H1 (cell line): ENCODE data around the gene DCLRE1B. TPM values are rescaled to one million over a fixed set of nuclear protein-coding genes. Genes with fewer than 3 reads are reported as not detected.

ENCODE experiments used
- CTCF ChIA-PET: fragments of 300-600 bp; sonication (Branson Sonifier 250); formaldehyde crosslinking; loops from one replicate; lab custom pipeline; 2021; ENCODE audit not compliant: partially characterized antibody; lab: Charles Lee
- POLR2A ChIA-PET: fragments of 300-600 bp; sonication (Branson Sonifier 250); formaldehyde crosslinking; loops from one replicate; lab custom pipeline; 2021; ENCODE audit warnings: inconsistent platforms; ENCODE audit not compliant: partially characterized antibody; lab: Charles Lee
- DNase-seq, 2 experiments: peaks; one replicate each; pipeline versions ENCODE4 v3.0.0 to v3.0.0-alpha.2; 2010 to 2022; ENCODE audit warnings: low spot score in 2 of 2, low read depth in 1 of 2, mixed read lengths in 1 of 2
- FAIRE-seq: peaks from 2 replicates; lab custom pipeline; 2011; peaks lifted over from hg19 to GRCh38; lab: Jason Lieb, UNC
- H2AFZ ChIP-seq: 2 replicates; pipeline ENCODE4 v1.8.1; 2012; ENCODE audit warnings: low read length, inconsistent platforms
- H2AK5ac ChIP-seq: 2 replicates; pipeline ENCODE4 v1.6.1; 2013; ENCODE audit warnings: low read depth, low read length
- H2BK120ac ChIP-seq: replicated peaks from 2 replicates; pipeline ENCODE3; 2013; ENCODE audit warnings: low read depth, low read length, inconsistent platforms
- H2BK12ac ChIP-seq: 2 replicates; pipeline ENCODE4 v1.6.1; 2013; ENCODE audit warnings: low read depth, low read length
- H2BK15ac ChIP-seq: 2 replicates; pipeline ENCODE4 v1.6.1; 2013; ENCODE audit warnings: low read length
- H2BK20ac ChIP-seq: 2 replicates; pipeline ENCODE4 v1.6.1; 2013; ENCODE audit warnings: low read length
- H2BK5ac ChIP-seq: 2 replicates; pipeline ENCODE4 v1.6.1; 2013; ENCODE audit warnings: low read depth, low read length
- H3K14ac ChIP-seq: 2 replicates; pipeline ENCODE4 v1.6.1; 2013; ENCODE audit warnings: inconsistent platforms; ENCODE audit not compliant: insufficient read length
- H3K18ac ChIP-seq: 2 replicates; pipeline ENCODE4 v1.6.1; 2013; ENCODE audit warnings: low read length; ENCODE audit errors: extremely low read depth
- H3K23ac ChIP-seq: 2 replicates; pipeline ENCODE4 v1.6.1; 2013; ENCODE audit warnings: inconsistent platforms; ENCODE audit not compliant: insufficient read length
- H3K23me2 ChIP-seq: 2 replicates; pipeline ENCODE4 v1.6.1; 2013; ENCODE audit warnings: low read depth, low read length
- H3K27ac ChIP-seq: 2 replicates; pipeline ENCODE4 v1.6.1; 2011; ENCODE audit warnings: low read depth, low read length, inconsistent platforms
- H3K27me3 ChIP-seq, 4 experiments: replicated peaks in 1 of 4; 1 replicate in 1 of 4; 2 replicates in 3 of 4; pipeline versions ENCODE4 v1.6.1 to v1.8.1; 2011 to 2013; ENCODE audit warnings: low read length in 3 of 4, mild to moderate bottlenecking in 3 of 4, inconsistent platforms in 2 of 4, mixed read lengths in 2 of 4, moderate library complexity in 1 of 4; ENCODE audit not compliant: control insufficient read depth in 3 of 4, insufficient read depth in 3 of 4; ENCODE audit errors: extremely low read depth in 1 of 4
- H3K36me3 ChIP-seq, 4 experiments: 2 replicates each; pipeline versions ENCODE4 v1.6.1 to v1.8.1; 2011 to 2013; ENCODE audit warnings: mild to moderate bottlenecking in 4 of 4, low read length in 3 of 4, moderate library complexity in 2 of 4, control low read depth in 1 of 4, inconsistent platforms in 1 of 4; ENCODE audit not compliant: insufficient read depth in 4 of 4, control insufficient read depth in 2 of 4
- H3K4ac ChIP-seq: replicated peaks from 2 replicates; pipeline ENCODE3; 2013; ENCODE audit warnings: low read length, low read depth, mixed read lengths, inconsistent platforms; ENCODE audit not compliant: insufficient read length
- H3K4me1 ChIP-seq, 4 experiments: replicated peaks in 1 of 4; 1 replicate in 1 of 4; 2 replicates in 3 of 4; pipeline versions ENCODE4 v1.6.1 to v1.8.1; 2011 to 2013; ENCODE audit warnings: low read length in 3 of 4, inconsistent platforms in 2 of 4, mixed read lengths in 1 of 4; ENCODE audit not compliant: insufficient read depth in 4 of 4, control insufficient read depth in 3 of 4
- H3K4me2 ChIP-seq, 2 experiments: 2 replicates each; pipeline versions ENCODE4 v1.6.1 to v1.8.1; 2011 to 2013; ENCODE audit warnings: low read depth in 2 of 2, low read length in 2 of 2, control low read depth in 1 of 2, inconsistent platforms in 1 of 2, mild to moderate bottlenecking in 1 of 2; ENCODE audit not compliant: insufficient read depth in 1 of 2
- H3K4me3 ChIP-seq, 4 experiments: fragments of 200-600, 300-600 bp in 1 of 4; sonication (generic), shearing (Covaris generic), sonication (Bioruptor Twin) in 1 of 4; 2 replicates each; pipeline versions ENCODE4 v1.5.1 to v1.8.1; 2011 to 2016; ENCODE audit warnings: low read length in 4 of 4, low read depth in 3 of 4, control low read depth in 2 of 4, inconsistent platforms in 2 of 4, mild to moderate bottlenecking in 2 of 4, mixed read lengths in 1 of 4, moderate library complexity in 1 of 4; ENCODE audit not compliant: insufficient read depth in 2 of 4; ENCODE audit errors: extremely low read depth in 1 of 4
- H3K56ac ChIP-seq: replicated peaks from 2 replicates; pipeline ENCODE3; 2013; ENCODE audit warnings: low read depth, mild to moderate bottlenecking, mixed read lengths, low read length, inconsistent platforms; ENCODE audit not compliant: insufficient read length
- H3K79me1 ChIP-seq: 2 replicates; pipeline ENCODE4 v1.6.1; 2013; ENCODE audit warnings: low read depth, low read length, control low read depth
- H3K79me2 ChIP-seq, 2 experiments: 2 replicates each; pipeline versions ENCODE4 v1.6.1 to v1.8.1; 2012 to 2013; ENCODE audit warnings: low read length in 2 of 2, mild to moderate bottlenecking in 2 of 2, inconsistent platforms in 1 of 2; ENCODE audit not compliant: insufficient read depth in 2 of 2, control insufficient read depth in 1 of 2
- H3K9ac ChIP-seq, 4 experiments: replicated peaks in 1 of 4; 1 replicate in 1 of 4; 2 replicates in 3 of 4; pipeline versions ENCODE4 v1.6.1 to v1.8.1; 2011 to 2013; ENCODE audit warnings: low read depth in 3 of 4, low read length in 3 of 4, control low read depth in 2 of 4, mild to moderate bottlenecking in 2 of 4, moderate library complexity in 2 of 4, inconsistent platforms in 1 of 4; ENCODE audit errors: extremely low read depth in 1 of 4
- H3K9me3 ChIP-seq, 2 experiments: 2 replicates each; pipeline versions ENCODE4 v1.6.1 to v1.8.1; 2012 to 2013; ENCODE audit warnings: mild to moderate bottlenecking in 2 of 2, moderate library complexity in 2 of 2, control low read depth in 1 of 2, inconsistent platforms in 1 of 2, low read depth in 1 of 2, low read length in 1 of 2, mixed read lengths in 1 of 2; ENCODE audit not compliant: insufficient read depth in 2 of 2
- H4K20me1 ChIP-seq, 2 experiments: replicated peaks in 1 of 2; 2 replicates each; pipeline versions ENCODE3 to v1.8.1; 2011 to 2013; ENCODE audit warnings: inconsistent platforms in 2 of 2, low read length in 2 of 2, mild to moderate bottlenecking in 1 of 2; ENCODE audit not compliant: insufficient read depth in 2 of 2, control insufficient read depth in 1 of 2
- H4K5ac ChIP-seq: 2 replicates; pipeline ENCODE4 v1.6.1; 2013; ENCODE audit warnings: low read length, low read depth, mixed read lengths, inconsistent platforms; ENCODE audit not compliant: insufficient read length
- H4K8ac ChIP-seq: 2 replicates; pipeline ENCODE4 v1.8.0; 2013; ENCODE audit warnings: mild to moderate bottlenecking, moderate library complexity, low read length, inconsistent platforms; ENCODE audit not compliant: insufficient read depth; ENCODE audit errors: extremely low read depth
- H4K91ac ChIP-seq: replicated peaks from 2 replicates; pipeline ENCODE3; 2013; ENCODE audit warnings: low read length, mixed read lengths, inconsistent platforms; ENCODE audit not compliant: insufficient read length
- ASH2L ChIP-seq: fragments of 200-600, 300-600 bp; sonication (generic); IDR thresholded peaks from one replicate; pipeline ENCODE4 v1.7.1; 2017; ENCODE audit warnings: low read length
- CEBPB ChIP-seq: IDR thresholded peaks from 2 replicates; pipeline ENCODE4 v1.6.1; 2012; ENCODE audit warnings: low read depth, low read length
- HDAC2 ChIP-seq, 2 experiments: fragments of 300-600 bp in 1 of 2; sonication (generic) in 1 of 2; IDR thresholded peaks; 2 replicates each; pipeline ENCODE4 v1.6.1; 2011 to 2012; ENCODE audit warnings: low read depth in 2 of 2, low read length in 2 of 2, mild to moderate bottlenecking in 2 of 2, moderate library complexity in 2 of 2, borderline replicate concordance in 1 of 2, inconsistent platforms in 1 of 2
- KDM1A ChIP-seq: fragments of 200-600, 300-600 bp; sonication (generic); IDR thresholded peaks from 2 replicates; pipeline ENCODE4 v1.7.1; 2016; ENCODE audit warnings: mild to moderate bottlenecking, low read length, borderline replicate concordance
- POLR2AphosphoS5 ChIP-seq: IDR thresholded peaks from 2 replicates; pipeline ENCODE4 v1.6.1; 2011; ENCODE audit warnings: low read depth, low read length
- RXRA ChIP-seq: IDR thresholded peaks from 2 replicates; pipeline ENCODE4 v1.6.1; 2011; ENCODE audit warnings: low read depth, mild to moderate bottlenecking, low read length, moderate library complexity; ENCODE audit not compliant: insufficient read depth
- SP2 ChIP-seq: IDR thresholded peaks from 2 replicates; pipeline ENCODE4 v1.6.1; 2012; ENCODE audit warnings: mild to moderate bottlenecking, low read length, inconsistent platforms
- TEAD4 ChIP-seq: IDR thresholded peaks from 2 replicates; pipeline ENCODE4 v1.6.1; 2012; ENCODE audit warnings: low read depth, low read length, inconsistent platforms, mixed read lengths
- ZNF274 ChIP-seq: IDR thresholded peaks from 2 replicates; pipeline ENCODE4 v1.7.0; 2012; ENCODE audit warnings: low read length, borderline replicate concordance; ENCODE audit errors: extremely low read depth
- polyA plus RNA-seq, 7 experiments: library from polyadenylated mRNA; depleted of rRNA in 3 of 7; stranded (reverse) in 5 of 7; unstranded in 2 of 7; fragments of >200 nt in 5 of 7; fragments of 200-250 nt in 2 of 7; gene quantifications; 1 replicate in 5 of 7; 2 replicates in 1 of 7; 4 replicates in 1 of 7; pipeline versions ENCODE4 v1.2.1 to v1.2.3, GENCODE V29; 2011 to 2013; ENCODE audit warnings: missing spikeins in 2 of 7, mixed read lengths in 2 of 7
- total RNA-seq: library from RNA; stranded (reverse); fragmentation: NEBNext Ultra II Directional; extraction: Animal tissue kit (Norgen Biotek cat#: 25700); gene quantifications from 2 replicates; pipeline ENCODE4 v1.2.1, GENCODE V29; 2021
- TF ChIP-seq, protein P1 (sequence below): IDR thresholded peaks from 2 replicates; pipeline ENCODE4 v1.6.1; 2012; ENCODE audit warnings: inconsistent platforms

DCLRE1B gene
- total and polyA plus RNA-seq, 2 of the 8 experiments (the other 6 are each of a cell fraction or from before 2014, with no cell fraction given), result 5.5 to 11.0 TPM

DNA sequence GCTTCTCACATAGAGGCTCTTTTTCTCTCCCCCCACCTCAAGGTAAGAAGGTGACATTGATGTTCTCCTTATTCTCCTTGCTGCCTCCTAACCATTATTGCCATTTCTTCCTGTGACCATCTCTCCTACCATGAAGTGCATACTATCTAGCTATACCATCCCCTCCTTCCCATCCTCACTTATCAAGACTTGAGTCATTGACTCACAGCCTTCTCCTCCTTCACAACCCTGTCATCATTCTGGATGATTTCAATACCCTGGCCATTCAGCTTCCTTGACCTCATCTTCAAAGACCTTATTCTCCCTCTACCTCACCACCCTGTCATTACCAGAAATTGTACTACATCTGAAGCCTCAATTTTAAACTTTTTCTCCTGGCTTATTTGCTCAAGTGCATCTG lies 13.1 kb downstream of the DCLRE1B start:
- H3K9me3 ChIP-seq, result no peaks in the 10 kb centered on the region
- no peaks in the 10 kb centered on the region for H3K4me1 ChIP-seq
- H3K27me3 ChIP-seq, result no peaks in the 10 kb centered on the region
- no peaks in the 10 kb centered on the region for H3K23me2 ChIP-seq
- no peak overlapping the region for H2BK5ac ChIP-seq
- H3K79me1 ChIP-seq, result no peaks in the 10 kb centered on the region
- no peak overlapping the region for H4K8ac ChIP-seq
- H2BK120ac ChIP-seq, result no peak overlapping the region
- H2AK5ac ChIP-seq, result no peak overlapping the region
- POLR2A ChIA-PET, result interaction anchor here (0.8 to 1.4 kb wide), 2 partner anchors 9 to 12 kb away, joined by 3 to 4 read pairs; no protein-coding TSS in a partner anchor
- H3K14ac ChIP-seq, result no peak overlapping the region
- TF ChIP-seq, protein P1, sequence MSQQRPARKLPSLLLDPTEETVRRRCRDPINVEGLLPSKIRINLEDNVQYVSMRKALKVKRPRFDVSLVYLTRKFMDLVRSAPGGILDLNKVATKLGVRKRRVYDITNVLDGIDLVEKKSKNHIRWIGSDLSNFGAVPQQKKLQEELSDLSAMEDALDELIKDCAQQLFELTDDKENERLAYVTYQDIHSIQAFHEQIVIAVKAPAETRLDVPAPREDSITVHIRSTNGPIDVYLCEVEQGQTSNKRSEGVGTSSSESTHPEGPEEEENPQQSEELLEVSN, result no peak
- TF ChIP-seq ZNF274 (no peak), HDAC2 (IDR thresholded peaks at IDR 0.05; ENCODE audit: borderline replicate concordance in 1 of 2, low read depth in 2 of 2, low read length in 2 of 2) (no peak), POLR2AphosphoS5 (no peak), RXRA (no peak), TEAD4 (no peak), SP2 (no peak), KDM1A (no peak), ASH2L (no peak), CEBPB (no peak)
- H4K5ac ChIP-seq, result no peak overlapping the region
- no peak overlapping the region for H3K9ac ChIP-seq
- no peak overlapping the region for H3K27ac ChIP-seq
- H2BK12ac ChIP-seq, result no peak overlapping the region
- no peak overlapping the region for H2AFZ ChIP-seq
- H3K79me2 ChIP-seq, result no peaks in the 10 kb centered on the region
- H4K20me1 ChIP-seq, result no peaks in the 10 kb centered on the region
- H3K4ac ChIP-seq, result no peak overlapping the region
- no peak overlapping the region for H3K18ac ChIP-seq
- CTCF ChIA-PET, result interaction anchor here (0.6 kb wide), 1 partner anchor 162 kb away, joined by 3 read pairs; no protein-coding TSS in a partner anchor
- no peak overlapping the region for H2BK15ac ChIP-seq
- no peak overlapping the region for H3K4me3 ChIP-seq
- no peak overlapping the region for H2BK20ac ChIP-seq
- DNase-seq (no peak), FAIRE-seq (no peak)
- no peak overlapping the region for H3K23ac ChIP-seq
- H3K36me3 ChIP-seq, result no peaks in the 10 kb centered on the region
- H4K91ac ChIP-seq, result no peak overlapping the region
- no peak overlapping the region for H3K4me2 ChIP-seq
- H3K56ac ChIP-seq, result no peak overlapping the region
